Naive thymus-derived CD8-positive, alpha-beta T cell (primary cell): ENCODE measurements around the gene LDLRAD4. TPM values are rescaled to one million over a fixed set of nuclear protein-coding genes. Genes with fewer than 3 reads are reported as not detected.
"Not testable (repeated sequence)": the region's sequence is repeated elsewhere in the genome, so short reads cannot be mapped to it uniquely, and the experiment has no call there.

ENCODE experiments used
- ATAC-seq, 2 donors: fragments of 150-1000 bp; cut with Tn5 transposase in 1 of 2; sonication (Bioruptor Pico), chemical (Tn5 transposase) in 1 of 2; 1 replicate in 1 of 2; 2 replicates in 1 of 2; pipeline ENCODE4 v1.10.0; 2021; ENCODE audit warnings: mild to moderate bottlenecking in 2 of 2, moderate library complexity in 2 of 2
- POLR2A ChIA-PET: fragments of 350-600 bp; sonication (Branson Sonifier 250); formaldehyde crosslinking; loops from one replicate; lab custom pipeline; 2021; ENCODE audit warnings: antibody characterized with exemption; lab: Charles Lee
- DNase-seq, 10 donors: peaks; one replicate each; pipeline versions ENCODE4 v3.0.0 to v3.0.0-alpha.2; 2020 to 2022
- H3K27ac Mint-ChIP-seq, 10 donors: one replicate each; pipeline ENCODE4 v1.8.0; 2020 to 2022; ENCODE audit warnings: mild to moderate bottlenecking in 10 of 10, mixed read lengths in 10 of 10, moderate library complexity in 4 of 10, inconsistent platforms in 1 of 10
- H3K27me3 Mint-ChIP-seq, 5 donors: one replicate each; pipeline ENCODE4 v1.8.0; 2021 to 2022; ENCODE audit warnings: mixed read lengths in 5 of 5
- H3K36me3 Mint-ChIP-seq, 3 donors: one replicate each; pipeline ENCODE4 v1.8.0; 2020 to 2022; ENCODE audit warnings: mixed read lengths in 3 of 3, mild to moderate bottlenecking in 2 of 3, inconsistent platforms in 1 of 3
- H3K4me1 Mint-ChIP-seq, 4 donors: one replicate each; pipeline ENCODE4 v1.8.0; 2021 to 2022; ENCODE audit warnings: mixed read lengths in 4 of 4
- H3K4me3 Mint-ChIP-seq, 10 donors: one replicate each; pipeline ENCODE4 v1.8.0; 2020 to 2022; ENCODE audit warnings: mild to moderate bottlenecking in 10 of 10, mixed read lengths in 10 of 10, moderate library complexity in 6 of 10, inconsistent platforms in 1 of 10
- H3K9me3 Mint-ChIP-seq, 9 donors: one replicate each; pipeline ENCODE4 v1.8.0; 2020 to 2022; ENCODE audit warnings: mixed read lengths in 9 of 9, mild to moderate bottlenecking in 3 of 9, inconsistent platforms in 1 of 9, moderate library complexity in 1 of 9
- polyA plus RNA-seq, 3 donors: library from polyadenylated mRNA; unstranded; fragments of 300-500 nt; fragmentation: Illumina TruSeq; gene quantifications; one replicate each; pipeline ENCODE4 v1.2.3, GENCODE V29; 2021
- total RNA-seq, 8 experiments: library from RNA in 2 of 8; stranded (reverse) in 2 of 8; gene quantifications; one replicate each; pipeline ENCODE4 v1.2.3 and lab custom pipeline; 2021 to 2026

Gene LDLRAD4
- total and polyA plus RNA-seq, 5 experiments from 2014 or later, result 11.4 to 56.8 (median 17.6) TPM

GRCh38 chr18:13606604-13607254 lies 388.2 kb downstream of the LDLRAD4 start:
- ATAC-seq, result no peak
- no peaks in the 10 kb centered on the region for H3K9me3 Mint-ChIP-seq
- POLR2A ChIA-PET, result no interaction called here
- no peaks in the 10 kb centered on the region for H3K27me3 Mint-ChIP-seq
- no peak for DNase-seq
- H3K4me1 Mint-ChIP-seq, result peaks cover 13 to 39% (median 33%) of the 10 kb centered on the region in 4 donors
- peaks cover 0 to 4% (median 0%) of the 10 kb centered on the region in 3 donors for H3K36me3 Mint-ChIP-seq
- H3K4me3 Mint-ChIP-seq, result no peak overlapping the region
- peak overlapping the region in 3 of 10 donors; percentile 50 to 65 (median 56) for H3K27ac Mint-ChIP-seq

DNA sequence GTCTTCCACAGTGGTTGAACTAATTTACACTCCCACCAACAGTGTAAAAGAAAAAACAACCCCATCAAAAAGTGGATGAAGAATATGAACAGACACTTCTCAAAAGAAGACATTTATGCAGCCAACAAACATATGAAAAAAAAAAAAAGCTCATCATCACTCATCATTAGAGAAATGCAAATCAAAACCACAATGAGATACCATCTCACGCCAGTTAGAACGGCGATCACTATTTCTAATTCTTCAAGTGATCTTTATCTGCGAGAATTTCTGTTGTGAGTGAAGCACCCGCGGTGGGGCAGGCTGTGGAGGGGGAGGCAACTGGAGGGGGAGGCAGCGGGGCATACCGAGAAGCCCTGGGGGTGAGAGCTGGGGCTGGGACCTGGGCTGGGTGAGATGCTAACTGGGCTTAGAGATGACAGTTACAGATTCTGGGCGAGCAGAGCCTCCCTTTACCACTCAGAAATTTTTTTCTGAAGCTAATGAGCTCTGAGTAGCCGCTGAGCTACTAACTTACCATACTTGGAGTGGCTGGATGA lies 389.5 kb downstream of the LDLRAD4 start:
- POLR2A ChIA-PET, result not testable (repeated sequence)
- Mint-ChIP-seq H3K4me1 (peaks cover 23 to 52% (median 47%) of the 10 kb centered on the region in 4 donors), H3K4me3 (peak overlapping the region in 1 of 10 donors; percentile 15)

GRCh38 chr18:13608791-13609532 lies 390.4 kb downstream of the LDLRAD4 start:
- peak; percentile 29 to 31 for ATAC-seq

More for the DNA sequence above, 389.5 kb downstream of the LDLRAD4 start:
- peak overlapping the region in 9 of 10 donors; percentile 35 to 93 (median 78) for H3K27ac Mint-ChIP-seq
- H3K27me3 Mint-ChIP-seq, ATAC-seq, H3K9me3 Mint-ChIP-seq, DNase-seq, H3K36me3 Mint-ChIP-seq: not testable (repeated sequence)

GRCh38 chr18:13610555-13611141 lies 392.1 kb downstream of the LDLRAD4 start:
- Mint-ChIP-seq H3K9me3 (no peaks in the 10 kb centered on the region), H3K27me3 (no peaks in the 10 kb centered on the region), H3K4me3 (peak overlapping the region; percentile 76 to 93 (median 87)), H3K36me3 (no peaks in the 10 kb centered on the region), H3K4me1 (peaks cover 42 to 78% (median 72%) of the 10 kb centered on the region in 4 donors), H3K27ac (peak overlapping the region; percentile 90 to 98 (median 94))
- POLR2A ChIA-PET, result interaction anchor here (1.0 kb wide), 1 partner anchor 25 kb away, joined by 5 read pairs; no protein-coding TSS in a partner anchor
- DNase-seq (no peak), ATAC-seq (no peak)

More at GRCh38 chr18:13608791-13609532, 390.4 kb downstream of the LDLRAD4 start:
- no peaks in the 10 kb centered on the region for H3K27me3 Mint-ChIP-seq
- H3K36me3 Mint-ChIP-seq, result no peaks in the 10 kb centered on the region
- H3K27ac Mint-ChIP-seq, result peak overlapping the region; percentile 59 to 96 (median 89)
- DNase-seq, result peak in 6 of 10 donors; percentile 22 to 42 (median 32)
- H3K4me1 Mint-ChIP-seq, result peaks cover 31 to 61% (median 55%) of the 10 kb centered on the region in 4 donors
- peak overlapping the region in 8 of 10 donors; percentile 20 to 68 (median 58) for H3K4me3 Mint-ChIP-seq
- H3K9me3 Mint-ChIP-seq, result no peaks in the 10 kb centered on the region
- POLR2A ChIA-PET, result no interaction called here

DNA sequence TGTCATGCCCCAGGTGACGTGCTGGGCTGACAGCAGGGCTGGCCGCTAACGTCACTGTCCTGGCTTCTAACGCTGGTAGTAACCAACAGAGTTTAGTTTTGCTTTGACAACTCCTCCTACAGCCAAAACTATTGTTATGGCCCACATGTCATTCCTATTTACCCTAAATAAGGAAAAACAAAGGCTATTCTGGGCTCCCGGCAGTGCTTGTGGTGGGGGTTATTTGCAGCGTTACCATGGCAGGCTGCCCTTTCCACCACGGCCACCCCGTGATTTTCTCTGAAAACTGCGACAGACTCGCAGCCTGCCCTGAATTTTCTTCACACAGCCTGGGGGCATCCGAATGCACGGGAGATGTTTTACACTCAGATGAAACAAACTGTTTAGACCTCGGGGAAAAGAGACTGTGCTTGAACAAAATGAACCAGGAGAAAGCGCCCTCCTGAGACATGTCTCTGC lies 392.6 kb downstream of the LDLRAD4 start:
- no peaks in the 10 kb centered on the region for H3K9me3 Mint-ChIP-seq
- DNase-seq (peak in 9 of 10 donors; percentile 29 to 78 (median 55)), ATAC-seq (peak; percentile 15 to 32)
- peaks cover 45 to 83% (median 77%) of the 10 kb centered on the region in 4 donors for H3K4me1 Mint-ChIP-seq
- no peaks in the 10 kb centered on the region for H3K36me3 Mint-ChIP-seq
- H3K27me3 Mint-ChIP-seq, result no peaks in the 10 kb centered on the region
- peak overlapping the region; percentile 76 to 93 (median 87) for H3K4me3 Mint-ChIP-seq
- H3K27ac Mint-ChIP-seq, result peak overlapping the region; percentile 90 to 98 (median 94)
- POLR2A ChIA-PET, result interaction anchor here (1.0 to 1.7 kb wide), 4 partner anchors 26 to 395 kb away, joined by 4 to 10 read pairs (median 5); no protein-coding TSS in a partner anchor

- Mint-ChIP-seq H3K4me1 (peaks cover 47 to 85% (median 81%) of the 10 kb centered on the region in 4 donors), H3K36me3 (no peaks in the 10 kb centered on the region), H3K9me3 (no peaks in the 10 kb centered on the region), H3K27me3 (no peaks in the 10 kb centered on the region), H3K4me3 (peak overlapping the region; percentile 76 to 93 (median 87)), H3K27ac (peak overlapping the region; percentile 90 to 98 (median 94))
- POLR2A ChIA-PET, result interaction anchor here (0.6 to 1.8 kb wide), 16 partner anchors 10 to 1234 kb away, joined by 3 to 10 read pairs (median 4); partner anchors contain the start of gene AFG3L2
- no peak for DNase-seq
- no peak for ATAC-seq
These were observed 393.1 kb downstream of the LDLRAD4 start for GRCh38 chr18:13611601-13612195.

DNA sequence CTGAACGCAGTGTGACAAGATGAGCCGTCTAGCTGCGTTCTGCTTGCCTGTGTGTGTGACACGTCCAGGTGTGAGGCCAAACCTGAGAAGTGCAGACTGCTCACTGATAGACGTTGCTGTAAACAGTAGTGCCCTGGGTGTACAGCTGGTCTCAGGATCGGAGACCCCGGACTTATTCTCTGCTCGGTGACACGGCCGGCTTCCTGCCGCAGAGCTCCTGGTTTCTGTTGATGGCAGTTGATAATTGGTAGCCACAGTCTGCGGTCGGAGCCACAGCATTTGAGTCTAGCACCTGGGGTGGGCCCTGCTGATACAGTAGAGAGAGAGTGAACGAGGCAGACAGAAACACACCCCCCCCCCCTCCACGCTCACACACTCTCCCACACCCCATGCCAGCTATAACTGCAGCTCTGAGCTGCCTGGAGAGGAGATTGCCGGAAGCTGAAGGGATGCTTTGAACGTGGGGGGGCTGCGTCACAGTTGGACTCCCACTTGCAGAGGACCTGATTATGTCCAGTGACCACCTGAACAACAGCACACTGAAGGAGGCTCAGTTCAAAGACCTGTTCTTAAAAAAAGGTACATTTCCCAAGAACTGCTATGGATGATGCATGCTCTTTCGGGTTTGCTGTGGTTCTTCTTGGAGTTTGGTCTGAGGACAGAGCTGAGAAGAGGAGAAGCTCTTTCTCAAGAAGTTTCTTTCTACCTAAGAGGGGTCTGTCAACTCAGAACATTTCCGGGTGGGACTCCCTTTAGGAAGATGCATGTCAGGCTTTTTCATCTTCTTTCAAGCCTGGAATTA lies 393.8 kb downstream of the LDLRAD4 start:
- H3K27ac Mint-ChIP-seq, result peak overlapping the region; percentile 90 to 98 (median 94)
- peak overlapping the region; percentile 76 to 93 (median 87) for H3K4me3 Mint-ChIP-seq
- no peaks in the 10 kb centered on the region for H3K36me3 Mint-ChIP-seq
- peak; percentile 52 to 87 (median 74) for DNase-seq
- H3K4me1 Mint-ChIP-seq, result peaks cover 47 to 88% (median 85%) of the 10 kb centered on the region in 4 donors
- ATAC-seq, result peak; percentile 72 to 73
- no peaks in the 10 kb centered on the region for H3K27me3 Mint-ChIP-seq
- POLR2A ChIA-PET, result interaction anchor here (0.6 to 1.8 kb wide), 17 partner anchors 9 to 1235 kb away, joined by 3 to 10 read pairs (median 4); partner anchors contain the start of gene AFG3L2
- no peaks in the 10 kb centered on the region for H3K9me3 Mint-ChIP-seq

DNA sequence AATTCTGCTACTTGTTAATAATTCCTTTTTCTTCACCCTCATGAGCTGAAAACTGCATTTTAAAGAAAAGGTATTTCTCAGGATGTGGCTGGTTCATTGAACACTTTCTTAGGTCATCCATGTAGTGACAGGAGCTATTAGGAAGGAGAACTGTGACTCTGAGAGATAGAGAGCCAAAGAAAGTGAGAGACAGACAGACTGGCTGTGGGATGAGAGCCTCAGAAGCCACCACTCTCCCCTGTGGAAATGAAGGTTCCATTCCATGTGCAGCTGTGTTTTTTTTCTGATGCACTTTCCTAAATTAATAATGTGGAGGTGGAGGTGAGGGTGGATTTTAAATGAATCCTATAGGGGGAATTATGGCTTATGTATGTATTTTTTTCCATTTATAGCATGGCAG lies 394.5 kb downstream of the LDLRAD4 start:
- Mint-ChIP-seq H3K36me3 (peaks cover 0 to 1% (median 0%) of the 10 kb centered on the region in 3 donors), H3K4me3 (peak overlapping the region; percentile 76 to 93 (median 87)), H3K4me1 (peaks cover 47 to 91% (median 88%) of the 10 kb centered on the region in 4 donors), H3K27ac (peak overlapping the region; percentile 90 to 98 (median 95)), H3K27me3 (no peaks in the 10 kb centered on the region), H3K9me3 (no peaks in the 10 kb centered on the region)
- DNase-seq (no peak), ATAC-seq (no peak)
- POLR2A ChIA-PET, result interaction anchor here (1.2 to 1.8 kb wide), 7 partner anchors 32 to 1236 kb away, joined by 3 to 10 read pairs (median 5); partner anchors contain the start of gene AFG3L2

DNA sequence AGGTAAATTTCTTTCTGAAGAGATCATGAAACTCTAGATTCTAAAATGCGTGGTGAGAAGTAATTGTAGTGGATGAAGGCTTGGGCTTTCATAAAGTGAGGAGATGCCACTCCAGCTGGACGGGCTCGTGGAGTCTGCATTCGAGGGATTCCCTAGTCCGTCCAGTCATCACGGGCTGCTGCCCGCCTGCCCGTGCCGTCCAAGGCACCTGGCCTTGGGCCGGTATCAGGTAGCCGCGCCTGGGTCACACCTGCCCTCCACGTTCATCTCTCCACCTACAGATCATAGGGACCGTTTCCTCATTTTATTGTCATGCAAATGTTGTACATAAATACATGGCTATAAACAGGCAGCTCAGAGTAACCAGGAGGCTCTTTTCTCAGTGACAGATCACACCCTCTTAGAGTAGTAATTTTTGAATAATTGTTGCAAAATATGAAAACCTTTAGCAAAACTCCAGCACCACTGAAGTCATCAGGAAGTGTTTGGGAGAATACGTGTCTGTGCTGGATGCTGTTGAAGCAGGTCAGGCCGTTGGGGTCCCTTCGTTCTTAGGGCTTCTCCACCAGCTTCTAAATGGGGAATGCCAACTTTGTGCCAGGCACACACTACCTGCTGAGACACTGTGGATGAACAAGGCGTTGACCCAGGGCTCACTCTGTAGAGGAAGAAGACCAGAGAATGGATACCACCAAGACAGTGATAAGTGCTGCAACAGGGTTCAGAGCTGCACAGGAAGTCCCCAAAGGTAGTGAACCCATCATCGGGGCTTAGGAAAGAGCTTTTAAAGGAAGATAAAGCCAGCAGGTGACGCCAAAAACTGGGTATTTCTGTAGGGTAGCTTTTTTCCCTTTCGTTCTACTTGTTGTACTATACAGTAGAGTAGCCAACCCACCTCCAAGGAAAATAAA lies 395.3 kb downstream of the LDLRAD4 start:
- H3K4me1 Mint-ChIP-seq, result peaks cover 45 to 93% (median 84%) of the 10 kb centered on the region in 4 donors
- H3K9me3 Mint-ChIP-seq, result no peaks in the 10 kb centered on the region
- POLR2A ChIA-PET, result interaction anchor here (0.6 to 1.8 kb wide), 3 partner anchors 75 to 434 kb away, joined by 3 to 6 read pairs (median 6); no protein-coding TSS in a partner anchor
- peaks cover 0 to 1% (median 0%) of the 10 kb centered on the region in 3 donors for H3K36me3 Mint-ChIP-seq
- H3K27ac Mint-ChIP-seq, result peak overlapping the region; percentile 88 to 98 (median 95)
- ATAC-seq (peak in 1 of 2 donors; percentile 8), DNase-seq (peak in 1 of 10 donors; percentile 33)
- H3K27me3 Mint-ChIP-seq, result no peaks in the 10 kb centered on the region
- peak overlapping the region; percentile 38 to 93 (median 87) for H3K4me3 Mint-ChIP-seq
